ENCODE measurements around the gene AP2A2. TPM values are rescaled to one million over a fixed set of nuclear protein-coding genes. Genes with fewer than 3 reads are reported as not detected.

Gene AP2A2
- total and polyA plus RNA-seq, 11 donors: 20.4 to 71.4 (median 36.5) TPM

DNA sequence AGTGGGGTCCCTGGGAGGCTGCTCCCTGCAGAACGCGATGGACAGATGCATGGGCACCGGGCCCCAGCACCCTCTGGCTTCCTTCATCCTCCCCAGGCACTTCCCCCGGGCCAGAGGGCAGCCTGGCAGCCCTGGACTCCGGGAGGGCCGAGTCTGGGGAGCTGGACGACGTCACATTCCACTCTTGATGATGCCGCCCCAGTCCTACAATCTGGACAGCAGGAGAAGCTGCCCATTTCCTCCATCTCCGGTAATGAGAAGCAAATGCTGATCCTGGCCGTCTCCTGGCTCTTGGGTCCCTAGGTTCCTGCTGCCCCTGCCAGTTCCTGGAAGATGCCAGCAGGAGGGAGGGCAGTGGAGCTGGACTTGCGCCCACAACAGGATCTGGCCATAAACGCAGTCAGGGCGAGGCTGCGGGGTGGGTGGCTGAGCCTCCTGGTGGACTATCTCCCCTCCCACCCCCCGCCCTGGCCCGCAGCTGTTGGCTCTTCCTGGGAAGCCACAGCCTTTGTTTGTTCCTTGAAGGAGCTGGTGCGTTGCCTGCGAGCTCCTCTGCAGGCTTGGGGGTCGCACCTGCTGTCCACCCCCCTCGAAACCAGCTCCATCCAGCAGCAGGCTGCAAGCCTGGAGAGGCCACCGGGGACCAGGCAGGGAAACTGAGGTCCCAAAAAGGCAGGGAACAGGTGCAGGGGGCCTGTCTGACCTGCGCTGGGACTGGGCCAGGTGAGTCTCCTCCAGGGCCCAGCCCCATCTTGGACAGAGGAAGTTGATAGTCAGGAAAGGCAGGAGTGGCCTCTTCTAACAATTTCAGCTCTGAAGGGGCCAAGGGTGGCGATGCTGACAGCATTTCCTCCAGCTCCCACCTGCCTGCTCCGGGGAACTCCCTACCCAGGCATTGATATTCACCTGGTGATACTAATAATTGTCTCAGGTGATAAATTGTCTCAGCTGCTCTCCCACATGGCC, 128.8 kb downstream of the AP2A2 start:
- no peaks in the 10 kb centered on the region for H3K9me3 ChIP-seq
- peaks cover 0 to 49% (median 6%) of the 10 kb centered on the region in 9 donors for H3K27me3 ChIP-seq
- no peak for TF ChIP-seq POLR2A (IDR thresholded peaks at IDR 0.05)
- TF ChIP-seq, protein P1, sequence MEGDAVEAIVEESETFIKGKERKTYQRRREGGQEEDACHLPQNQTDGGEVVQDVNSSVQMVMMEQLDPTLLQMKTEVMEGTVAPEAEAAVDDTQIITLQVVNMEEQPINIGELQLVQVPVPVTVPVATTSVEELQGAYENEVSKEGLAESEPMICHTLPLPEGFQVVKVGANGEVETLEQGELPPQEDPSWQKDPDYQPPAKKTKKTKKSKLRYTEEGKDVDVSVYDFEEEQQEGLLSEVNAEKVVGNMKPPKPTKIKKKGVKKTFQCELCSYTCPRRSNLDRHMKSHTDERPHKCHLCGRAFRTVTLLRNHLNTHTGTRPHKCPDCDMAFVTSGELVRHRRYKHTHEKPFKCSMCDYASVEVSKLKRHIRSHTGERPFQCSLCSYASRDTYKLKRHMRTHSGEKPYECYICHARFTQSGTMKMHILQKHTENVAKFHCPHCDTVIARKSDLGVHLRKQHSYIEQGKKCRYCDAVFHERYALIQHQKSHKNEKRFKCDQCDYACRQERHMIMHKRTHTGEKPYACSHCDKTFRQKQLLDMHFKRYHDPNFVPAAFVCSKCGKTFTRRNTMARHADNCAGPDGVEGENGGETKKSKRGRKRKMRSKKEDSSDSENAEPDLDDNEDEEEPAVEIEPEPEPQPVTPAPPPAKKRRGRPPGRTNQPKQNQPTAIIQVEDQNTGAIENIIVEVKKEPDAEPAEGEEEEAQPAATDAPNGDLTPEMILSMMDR (IDR thresholded peaks at IDR 0.05): no peak
- H3K4me3 ChIP-seq: no peak overlapping the region
- no peak overlapping the region for H3K27ac ChIP-seq
- H3K4me1 ChIP-seq: peaks cover 0 to 23% (median 0%) of the 10 kb centered on the region in 12 donors
- ATAC-seq (no peak), DNase-seq (peak in 2 of 5 donors; percentile 22 to 43)
- H3K36me3 ChIP-seq: no peaks in the 10 kb centered on the region
- 22 to 52% (median 41%) methylated on average over 12 to 25 of the region's 25 CpGs for WGBS, 4 donors
- intact Hi-C loops (cut with DNase I): loop anchor here in 6 of 10 donors (5.0 to 10.0 kb wide), 2 partner anchors 130 to 207 kb away; partner anchors contain the start of gene AP2A2 (in 5 of the 6)

DNA sequence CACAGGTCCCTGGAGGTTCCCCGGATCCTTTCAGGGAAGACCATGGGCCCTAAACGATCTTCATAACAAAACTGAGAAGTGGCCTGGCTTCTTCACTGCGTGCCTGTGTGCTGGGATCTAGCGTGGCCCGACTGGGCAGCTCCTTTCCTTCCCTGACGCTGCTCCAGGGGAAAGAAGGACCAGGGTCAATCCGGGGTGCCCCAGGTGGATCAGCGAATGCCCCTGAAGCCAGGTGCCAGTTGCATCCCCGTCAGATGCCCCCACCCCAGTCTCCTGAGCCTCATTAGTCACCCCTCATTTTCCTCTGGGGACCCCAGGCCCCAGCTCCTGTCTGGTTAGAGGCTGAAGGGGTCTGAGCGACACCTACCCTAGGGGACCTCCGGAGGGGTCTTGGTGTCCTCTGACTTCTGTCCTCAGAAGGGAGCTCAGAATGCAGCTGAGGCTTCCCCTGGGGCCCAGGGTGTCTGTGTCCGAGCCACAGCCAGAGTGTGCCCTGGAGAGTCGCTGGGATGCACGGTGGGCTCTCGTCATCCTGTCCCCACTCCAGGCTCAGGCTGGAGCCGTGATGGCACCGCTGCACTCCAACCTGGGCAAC, 129.5 kb downstream of the AP2A2 start:
- TF ChIP-seq, protein P1 (IDR thresholded peaks at IDR 0.05): no peak
- TF ChIP-seq POLR2A (IDR thresholded peaks at IDR 0.05): no peak
- no peak for ATAC-seq

DNA sequence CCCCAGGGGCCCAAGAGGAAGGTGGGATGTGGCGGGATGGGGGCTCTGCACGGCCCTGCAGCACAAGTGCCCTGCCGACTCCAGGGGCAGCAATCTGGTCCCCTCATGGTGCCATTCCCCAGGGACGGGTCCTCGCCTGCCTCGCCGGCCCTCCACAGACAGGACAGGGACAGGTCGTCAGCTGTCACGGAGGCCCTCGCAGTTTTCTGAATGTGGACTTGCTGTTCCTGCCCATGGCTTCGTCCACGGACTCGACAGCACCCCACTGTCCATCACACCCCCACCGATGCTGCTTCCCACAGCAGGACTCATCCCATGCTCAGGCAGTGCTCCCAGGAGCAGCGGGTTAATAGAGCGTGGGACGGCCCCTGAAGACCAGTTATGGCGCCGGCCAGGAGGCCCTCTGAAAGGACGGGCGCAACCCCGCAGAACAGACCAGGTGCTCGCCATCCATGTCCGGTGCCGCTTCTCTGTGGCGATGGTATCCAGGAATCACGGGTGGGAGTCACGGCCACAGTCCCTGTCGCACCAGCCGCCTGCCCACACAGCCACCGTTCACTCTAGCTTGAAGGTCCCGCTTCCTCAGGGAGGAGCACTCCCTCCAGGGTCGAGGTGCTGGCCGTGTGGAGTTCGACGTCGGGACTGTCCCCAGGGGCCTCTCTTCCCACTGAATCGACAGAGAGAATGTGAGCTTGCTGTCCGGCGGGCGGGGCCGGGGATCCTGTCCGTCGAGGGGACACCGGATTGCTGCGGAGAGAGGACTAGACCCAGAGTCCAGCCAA, 130.5 kb downstream of the AP2A2 start:
- peaks cover 0 to 36% (median 3%) of the 10 kb centered on the region in 9 donors for H3K27me3 ChIP-seq
- TF ChIP-seq POLR2A (IDR thresholded peaks at IDR 0.05): no peak
- TF ChIP-seq, protein P1 (IDR thresholded peaks at IDR 0.05): no peak

More for the DNA sequence above, 129.5 kb downstream of the AP2A2 start:
- 87 to 93% (median 90%) methylated on average over 17 of the region's 17 CpGs for WGBS, 4 donors
- H3K27ac ChIP-seq: no peak overlapping the region
- peaks cover 0 to 42% (median 3%) of the 10 kb centered on the region in 9 donors for H3K27me3 ChIP-seq
- H3K9me3 ChIP-seq: no peaks in the 10 kb centered on the region
- H3K4me1 ChIP-seq: peaks cover 0 to 23% (median 0%) of the 10 kb centered on the region in 12 donors
- no peak overlapping the region for H3K4me3 ChIP-seq
- no peaks in the 10 kb centered on the region for H3K36me3 ChIP-seq
- DNase-seq: peak in 1 of 5 donors; percentile 47
- intact Hi-C loops (cut with DNase I): loop anchor here in 5 of 10 donors (10.0 kb wide), 1 partner anchor 130 kb away; the partner anchor contains the start of gene AP2A2 (in 5 of the 5)

More for the DNA sequence above, 130.5 kb downstream of the AP2A2 start:
- 79 to 83% (median 81%) methylated on average over 39 to 46 of the region's 46 CpGs for WGBS, 4 donors
- Histone ChIP-seq H3K36me3 (no peaks in the 10 kb centered on the region), H3K4me1 (peaks cover 0 to 18% (median 0%) of the 10 kb centered on the region in 12 donors), H3K27ac (no peak overlapping the region), H3K9me3 (no peaks in the 10 kb centered on the region), H3K4me3 (no peak overlapping the region)
- ATAC-seq (no peak), DNase-seq (peak in 2 of 5 donors; percentile 22 to 56)
- intact Hi-C loops (cut with DNase I): loop anchor here in 5 of 10 donors (10.0 kb wide), 1 partner anchor 131 kb away; the partner anchor contains the start of gene AP2A2 (in 5 of the 5)
